GM12874 (cell line): ENCODE measurements around the gene KIAA1958.

Experiments used
- TF ChIP-seq, protein P1 (sequence below): IDR thresholded peaks from 2 replicates; pipeline ENCODE4 v1.5.1; 2011; ENCODE audit warnings: low read depth, mild to moderate bottlenecking, control low read depth, low read length, moderate library complexity; ENCODE audit not compliant: insufficient read depth

KIAA1958 gene

DNA sequence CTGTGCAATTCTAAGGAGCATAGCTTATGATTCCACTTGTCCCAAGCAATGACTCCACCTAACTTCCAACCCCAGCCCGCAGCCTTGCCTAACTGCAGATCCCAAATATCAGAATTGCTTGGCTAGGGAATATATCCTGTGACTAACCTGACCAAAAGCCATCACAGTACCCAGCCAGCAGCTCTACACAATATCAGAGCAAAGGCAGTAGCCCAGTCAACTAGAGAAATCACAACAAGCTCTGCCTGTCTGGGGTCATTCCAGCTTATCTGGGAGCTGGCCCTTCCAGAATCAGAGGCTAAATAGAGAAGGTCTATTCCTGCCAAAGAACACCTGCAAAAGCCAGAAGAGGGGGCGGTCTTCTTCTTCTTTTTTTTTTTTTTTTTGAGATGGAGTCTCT lies 9.3 kb upstream of the KIAA1958 start:
- TF ChIP-seq, protein P1, sequence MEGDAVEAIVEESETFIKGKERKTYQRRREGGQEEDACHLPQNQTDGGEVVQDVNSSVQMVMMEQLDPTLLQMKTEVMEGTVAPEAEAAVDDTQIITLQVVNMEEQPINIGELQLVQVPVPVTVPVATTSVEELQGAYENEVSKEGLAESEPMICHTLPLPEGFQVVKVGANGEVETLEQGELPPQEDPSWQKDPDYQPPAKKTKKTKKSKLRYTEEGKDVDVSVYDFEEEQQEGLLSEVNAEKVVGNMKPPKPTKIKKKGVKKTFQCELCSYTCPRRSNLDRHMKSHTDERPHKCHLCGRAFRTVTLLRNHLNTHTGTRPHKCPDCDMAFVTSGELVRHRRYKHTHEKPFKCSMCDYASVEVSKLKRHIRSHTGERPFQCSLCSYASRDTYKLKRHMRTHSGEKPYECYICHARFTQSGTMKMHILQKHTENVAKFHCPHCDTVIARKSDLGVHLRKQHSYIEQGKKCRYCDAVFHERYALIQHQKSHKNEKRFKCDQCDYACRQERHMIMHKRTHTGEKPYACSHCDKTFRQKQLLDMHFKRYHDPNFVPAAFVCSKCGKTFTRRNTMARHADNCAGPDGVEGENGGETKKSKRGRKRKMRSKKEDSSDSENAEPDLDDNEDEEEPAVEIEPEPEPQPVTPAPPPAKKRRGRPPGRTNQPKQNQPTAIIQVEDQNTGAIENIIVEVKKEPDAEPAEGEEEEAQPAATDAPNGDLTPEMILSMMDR, result no peak

DNA sequence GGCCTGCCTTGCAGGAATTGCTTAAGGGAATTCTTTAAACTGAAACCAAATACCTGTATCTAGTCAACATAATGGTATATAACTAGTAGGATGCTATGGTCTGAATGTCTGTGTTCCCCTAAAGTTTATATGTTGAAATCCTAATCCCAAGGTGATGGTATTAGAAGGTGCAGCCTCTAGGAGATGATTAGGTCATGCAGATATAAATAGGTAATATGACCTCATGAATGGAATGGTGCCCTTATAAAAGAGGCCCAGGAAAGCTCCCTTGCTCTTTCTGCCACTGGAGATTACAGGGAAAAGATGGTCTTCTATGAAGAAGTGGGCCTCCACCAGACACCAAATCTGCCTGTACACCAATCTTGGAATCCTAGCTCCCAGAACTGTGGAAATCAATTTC lies 7.4 kb upstream of the KIAA1958 start:
- TF ChIP-seq, protein P1, result no peak

DNA sequence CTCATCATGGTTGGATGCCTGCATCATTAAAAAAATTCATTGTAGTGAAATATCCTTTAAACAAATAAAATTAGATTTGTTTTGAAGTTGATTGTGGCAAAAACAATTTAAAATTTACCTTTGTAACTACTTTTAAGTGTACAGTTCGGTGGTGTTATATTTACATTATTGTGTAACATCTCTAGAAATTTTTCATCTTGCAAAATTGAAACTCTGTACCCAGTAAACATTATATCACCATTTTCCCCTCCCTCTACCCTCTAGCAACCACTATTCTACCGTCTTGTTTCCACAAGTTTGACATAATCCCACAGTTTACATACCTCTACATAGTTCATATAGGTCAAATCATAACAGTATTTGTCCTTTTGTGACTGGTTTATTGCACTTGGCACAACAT lies 2.0 kb upstream of the KIAA1958 start:
- TF ChIP-seq, protein P1, result no peak

DNA sequence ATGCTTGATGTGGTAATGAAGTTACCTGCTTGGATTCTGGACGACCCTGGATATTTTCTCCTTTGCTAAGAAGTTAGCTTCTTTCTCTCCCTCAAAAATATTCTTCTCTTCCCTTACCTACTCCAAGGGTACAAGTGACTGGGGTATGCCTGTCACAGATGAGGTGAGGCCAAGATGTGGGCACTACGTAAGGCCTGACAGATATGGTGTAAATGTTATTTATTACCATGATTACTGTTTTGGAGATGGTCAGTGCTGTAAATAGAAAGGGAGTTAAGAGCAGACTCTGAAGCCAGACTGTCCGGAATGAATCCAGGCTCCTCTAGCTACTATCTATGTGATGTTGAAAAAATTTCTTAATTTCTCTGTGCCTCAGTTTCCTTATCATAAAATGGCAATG lies 1.1 kb upstream of the KIAA1958 start:
- TF ChIP-seq, protein P1, result no peak

DNA sequence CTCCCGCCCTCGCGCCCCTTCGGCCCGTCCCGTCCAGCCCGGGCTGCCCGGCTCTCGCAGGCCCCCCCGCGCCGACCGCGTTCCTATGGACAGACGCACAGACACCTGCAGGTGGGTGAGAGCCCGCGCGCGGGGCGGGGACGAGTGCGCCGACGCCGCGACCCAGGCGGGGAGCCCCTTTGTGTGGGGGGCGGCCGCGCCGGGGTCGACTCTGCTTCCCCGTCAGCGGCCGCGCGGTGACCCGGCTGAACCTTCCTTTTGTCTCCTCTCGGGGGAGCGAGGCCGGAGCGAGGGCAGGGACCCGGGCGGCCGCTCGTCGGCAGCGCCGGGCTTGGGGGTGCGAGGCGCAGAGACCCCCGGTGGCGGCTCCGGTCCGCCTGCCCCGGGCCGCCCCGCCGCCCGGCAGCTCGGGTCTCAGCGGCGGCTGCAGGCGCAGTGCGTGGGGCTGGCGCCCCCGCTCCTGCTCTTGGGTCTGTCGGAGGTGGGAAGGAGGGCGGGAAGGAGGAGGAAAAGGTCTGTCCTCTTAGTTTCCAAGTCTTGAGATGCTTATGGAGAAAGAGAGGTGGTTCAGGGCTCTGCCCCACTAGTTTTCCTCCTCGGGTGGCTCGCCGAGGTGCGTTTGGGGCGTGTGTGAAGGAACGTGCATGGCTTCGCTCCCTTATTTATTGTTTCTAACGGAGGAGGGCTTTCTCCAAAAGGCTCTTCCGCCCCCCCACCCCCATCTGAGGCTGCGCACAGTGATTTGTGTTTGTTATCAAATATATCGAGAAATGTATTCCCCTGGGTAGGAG lies 576 bp downstream of the KIAA1958 start:
- TF ChIP-seq, protein P1, result no peak

DNA sequence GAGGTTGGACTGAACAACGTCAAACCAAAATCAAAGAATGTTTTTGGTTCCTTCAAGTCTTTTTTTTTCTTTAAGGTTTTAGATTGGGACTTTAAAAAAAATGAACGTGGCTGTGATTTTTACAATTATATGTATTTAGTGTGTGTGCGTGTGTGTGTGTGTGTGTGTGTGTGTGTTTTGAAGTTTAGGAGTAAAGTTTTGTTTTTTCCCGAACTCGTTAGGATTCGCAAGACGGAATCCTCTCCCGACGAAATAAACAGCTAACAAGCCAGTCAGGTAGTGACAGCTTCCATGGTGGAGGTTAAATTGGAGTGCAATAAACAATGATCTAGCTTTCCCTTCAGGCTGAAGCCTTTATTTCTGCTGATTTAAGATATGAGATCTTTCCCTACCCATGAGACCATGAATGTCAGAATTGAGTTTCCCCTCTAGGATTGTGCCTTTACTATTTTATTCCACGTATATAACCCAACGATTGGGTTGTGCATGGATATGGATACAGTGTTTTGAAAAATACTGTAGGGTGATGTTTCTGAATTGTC lies 1.2 kb downstream of the KIAA1958 start:
- TF ChIP-seq, protein P1, result no peak

DNA sequence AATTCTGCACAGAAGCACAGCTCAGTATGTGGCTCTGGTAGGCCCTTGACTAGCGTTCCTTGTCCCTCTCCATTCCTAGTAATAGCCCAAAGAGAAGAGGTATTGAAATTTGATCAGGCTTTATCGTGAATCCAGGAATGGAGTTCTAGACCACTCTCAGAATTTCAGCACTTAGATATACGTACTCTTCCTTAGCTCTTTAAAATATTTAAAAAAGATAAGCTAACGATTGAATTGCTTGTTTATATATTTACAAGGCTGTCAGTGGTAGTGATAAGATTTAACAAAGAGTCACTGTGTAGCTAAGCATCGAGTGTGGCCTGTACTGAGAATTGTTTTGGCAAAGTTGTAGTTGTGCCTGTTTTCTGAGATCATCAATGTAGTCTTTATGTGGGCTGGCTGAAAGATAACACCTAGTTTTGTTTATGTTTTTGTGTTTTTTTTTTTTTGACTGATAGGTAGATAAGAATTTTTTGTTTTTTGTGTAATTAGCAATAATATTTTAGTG lies 2.5 kb downstream of the KIAA1958 start:
- TF ChIP-seq, protein P1, result no peak
